K562 (cell line): ENCODE measurements around the gene SLC12A6. TPM values are rescaled to one million over a fixed set of nuclear protein-coding genes. Genes with fewer than 3 reads are reported as not detected.

Experiments used
- DMBX1 ChIP-seq: fragments of 250-450 bp; sonication (Bioruptor Pico); IDR thresholded peaks from 2 replicates; pipeline ENCODE4 v1.8.0; 2022; ENCODE audit warnings: inconsistent platforms, mild to moderate bottlenecking, moderate library complexity, borderline replicate concordance
- E4F1 ChIP-seq: fragments of 250-450 bp; sonication (Bioruptor Pico); IDR thresholded peaks from 2 replicates; pipeline ENCODE4 v1.5.0; 2021; ENCODE audit warnings: mild to moderate bottlenecking, borderline replicate concordance
- ELF1 ChIP-seq: fragments of 200-800 bp; sonication (Bioruptor generic); IDR thresholded peaks from 2 replicates; pipeline ENCODE4 v1.6.1; 2016; ENCODE audit warnings: missing genetic modification characterization, missing compliant biosample characterization
- ETV6 ChIP-seq, 3 experiments: fragments of 150-350 bp in 1 of 3; sonication (generic) in 1 of 3; formaldehyde crosslinking in 1 of 3; IDR thresholded peaks; 2 replicates each; pipeline versions ENCODE4 v1.6.1 to v1.8.0; 2014 to 2022; ENCODE audit warnings: borderline replicate concordance in 2 of 3, low read depth in 2 of 3, antibody characterized with exemption in 1 of 3, low read length in 1 of 3, mild to moderate bottlenecking in 1 of 3, missing genetic modification reagents in 1 of 3
- EZH2 ChIP-seq: IDR thresholded peaks from 2 replicates; pipeline ENCODE4 v1.6.1; 2012; ENCODE audit warnings: low read depth, mild to moderate bottlenecking, inconsistent platforms, low read length, borderline replicate concordance
- RBM34 ChIP-seq: fragments of 200-400 bp; formaldehyde crosslinking; IDR thresholded peaks from 2 replicates; pipeline ENCODE4 v1.6.1; 2018; ENCODE audit warnings: low read length, borderline replicate concordance; ENCODE audit not compliant: insufficient read depth
- SPI1 ChIP-seq: IDR thresholded peaks from 2 replicates; pipeline ENCODE4 v1.6.1; 2011; ENCODE audit warnings: low read depth, low read length, control low read depth, borderline replicate concordance
- TBP ChIP-seq: optimal IDR thresholded peaks from 2 replicates; pipeline ENCODE3; 2011; ENCODE audit warnings: low read depth, low read length, improper control_type of control experiment
- TFE3 ChIP-seq: fragments of 450-650 bp; formaldehyde crosslinking; IDR thresholded peaks from 2 replicates; pipeline ENCODE4 v1.4.0; 2020; ENCODE audit warnings: mild to moderate bottlenecking, mixed read lengths
- XRCC4 ChIP-seq: IDR thresholded peaks from one replicate; pipeline ENCODE4 v1.6.1; 2011; ENCODE audit not compliant: insufficient read depth, insufficient read length; ENCODE audit errors: extremely low read depth
- ZNF3 ChIP-seq: fragments of 250-450 bp; sonication (Bioruptor Pico); IDR thresholded peaks from 2 replicates; pipeline ENCODE4 v1.5.0; 2021; ENCODE audit warnings: mild to moderate bottlenecking, moderate library complexity
- ZNF408 ChIP-seq: fragments of 250-450 bp; sonication (Bioruptor Pico); IDR thresholded peaks from 2 replicates; pipeline ENCODE4 v1.4.0; 2020; ENCODE audit warnings: low read depth, mild to moderate bottlenecking, moderate library complexity
- ZNF436 ChIP-seq: fragments of 250-450, 450-650 bp; sonication (Bioruptor Pico); formaldehyde crosslinking; IDR thresholded peaks from 2 replicates; pipeline ENCODE4 v1.7.0; 2020; ENCODE audit warnings: mild to moderate bottlenecking
- ZNF644 ChIP-seq: fragments of 200-800 bp; sonication (Bioruptor generic); IDR thresholded peaks from 2 replicates; pipeline ENCODE4 v1.6.1; 2016; ENCODE audit warnings: low read depth, missing genetic modification characterization, missing compliant biosample characterization
- ZSCAN32 ChIP-seq: fragments of 450-650 bp; formaldehyde crosslinking; IDR thresholded peaks from 2 replicates; pipeline ENCODE4 v1.4.0; 2020; ENCODE audit warnings: mild to moderate bottlenecking, moderate library complexity
- polyA plus RNA-seq, 8 experiments: library from polyadenylated mRNA; depleted of rRNA in 4 of 8; stranded (reverse) in 5 of 8; unstranded in 3 of 8; fragments of >200 nt; fragmentation: Nextera tagmentation in 2 of 8; fragmentation: Illumina TruSeq in 1 of 8; extraction: Ambion mirVana in 2 of 8; extraction: Trizol in 1 of 8; gene quantifications; 2 replicates each; pipeline versions ENCODE4 v1.2.1 to v1.2.3, GENCODE V29; 2011 to 2014; ENCODE audit warnings: inconsistent platforms in 1 of 8, missing spikeins in 1 of 8
- total RNA-seq, 7 experiments: library from RNA; depleted of rRNA in 6 of 7; stranded (reverse); fragments of >200 nt in 6 of 7; fragmentation: Illumina TruSeq in 2 of 7; extraction: Trizol in 2 of 7; gene quantifications; 2 replicates each; pipeline versions ENCODE4 v1.2.1 to v1.2.3, GENCODE V29; 2011 to 2021; ENCODE audit warnings: low replicate concordance in 1 of 7
- TF ChIP-seq, protein P1 (sequence below): IDR thresholded peaks from 2 replicates; pipeline ENCODE4 v1.6.1; 2012; ENCODE audit warnings: low read depth, low read length, improper control_type of control experiment, borderline replicate concordance
- TF ChIP-seq, protein P2 (sequence below): fragments of 250-450 bp; sonication (Bioruptor Pico); IDR thresholded peaks from 2 replicates; pipeline ENCODE4 v1.5.0; 2021
- TF ChIP-seq, protein P3 (sequence below): fragments of 450-650 bp; formaldehyde crosslinking; IDR thresholded peaks from 2 replicates; pipeline ENCODE4 v1.4.0; 2022; ENCODE audit warnings: missing genetic modification characterization

Gene SLC12A6
- total and polyA plus RNA-seq, 9 of the 15 experiments (the other 6 are each of a cell fraction or from before 2014, with no cell fraction given), result 1.4 to 16.4 (median 6.7) TPM

DNA sequence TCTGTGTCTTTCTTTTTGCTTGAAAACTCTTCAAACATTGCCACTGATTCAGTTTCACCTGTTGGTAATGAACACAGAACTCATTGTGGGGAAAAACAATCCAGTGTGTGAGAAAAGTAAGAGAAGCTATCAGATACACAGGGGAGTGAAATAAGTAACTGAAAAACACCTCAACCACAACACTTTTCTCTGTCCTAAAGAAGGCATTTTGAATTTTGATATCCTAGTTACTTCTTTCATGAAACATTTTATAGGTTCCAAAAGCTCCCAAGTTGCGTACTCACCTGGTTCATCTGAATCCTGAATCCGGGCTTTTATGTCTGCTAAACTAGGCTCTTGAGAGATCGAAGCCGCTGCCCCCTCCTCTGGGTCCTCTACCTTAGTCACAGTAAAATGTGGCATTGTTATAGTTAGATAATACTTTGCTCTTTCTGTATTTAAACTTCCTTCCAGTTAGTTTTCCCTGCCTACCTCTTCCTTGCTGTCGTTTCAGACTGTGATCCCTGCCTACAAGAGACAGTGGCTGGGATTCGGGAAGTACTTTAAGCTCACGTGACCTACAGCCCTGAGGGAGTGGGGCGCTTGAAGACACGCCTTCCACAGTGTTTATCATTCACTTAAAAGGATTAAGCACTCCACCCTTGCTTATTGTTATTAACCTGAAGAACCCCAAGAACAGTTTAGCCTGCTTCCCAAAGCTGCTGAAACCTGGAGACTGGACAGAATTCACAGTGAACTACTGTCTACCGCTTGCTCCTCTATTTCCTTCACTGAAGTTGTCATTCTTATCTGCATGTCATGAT lies 19.1 kb downstream of the SLC12A6 start (continued):
- no peak for TF ChIP-seq RBM34
- no peak for TF ChIP-seq SPI1
- no peak for TF ChIP-seq ZNF408 (CRISPR knock-in tag)
- TF ChIP-seq EZH2, result no peak
- TF ChIP-seq TBP, result peak; percentile 61
- TF ChIP-seq ELF1 (tag), result no peak
- TF ChIP-seq, protein P1, sequence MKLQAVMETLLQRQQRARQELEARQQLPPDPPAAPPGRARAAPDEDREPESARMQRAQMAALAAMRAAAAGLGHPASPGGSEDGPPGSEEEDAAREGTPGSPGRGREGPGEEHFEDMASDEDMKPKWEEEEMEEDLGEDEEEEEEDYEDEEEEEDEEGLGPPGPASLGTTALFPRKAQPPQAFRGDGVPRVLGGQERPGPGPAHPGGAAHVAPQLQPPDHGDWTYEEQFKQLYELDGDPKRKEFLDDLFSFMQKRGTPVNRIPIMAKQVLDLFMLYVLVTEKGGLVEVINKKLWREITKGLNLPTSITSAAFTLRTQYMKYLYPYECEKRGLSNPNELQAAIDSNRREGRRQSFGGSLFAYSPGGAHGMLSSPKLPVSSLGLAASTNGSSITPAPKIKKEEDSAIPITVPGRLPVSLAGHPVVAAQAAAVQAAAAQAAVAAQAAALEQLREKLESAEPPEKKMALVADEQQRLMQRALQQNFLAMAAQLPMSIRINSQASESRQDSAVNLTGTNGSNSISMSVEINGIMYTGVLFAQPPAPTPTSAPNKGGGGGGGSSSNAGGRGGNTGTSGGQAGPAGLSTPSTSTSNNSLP, result no peak
- TF ChIP-seq TFE3 (CRISPR knock-in tag), result peak; percentile 98
- no peak for TF ChIP-seq ETV6 (IDR thresholded peaks at IDR 0.05; ENCODE audit: borderline replicate concordance in 1 of 2, low read depth in 2 of 2, low read length in 1 of 2)
- no peak for TF ChIP-seq ETV6 (CRISPR knock-in tag; IDR thresholded peaks at IDR 0.05; ENCODE audit: borderline replicate concordance)
- no peak for TF ChIP-seq ZSCAN32
- no peak for TF ChIP-seq ZNF436 (CRISPR knock-in tag)
- TF ChIP-seq DMBX1, result no peak
- no peak for TF ChIP-seq ZNF3
- TF ChIP-seq ZNF644 (tag), result no peak
- TF ChIP-seq XRCC4, result no peak
- TF ChIP-seq, protein P2, sequence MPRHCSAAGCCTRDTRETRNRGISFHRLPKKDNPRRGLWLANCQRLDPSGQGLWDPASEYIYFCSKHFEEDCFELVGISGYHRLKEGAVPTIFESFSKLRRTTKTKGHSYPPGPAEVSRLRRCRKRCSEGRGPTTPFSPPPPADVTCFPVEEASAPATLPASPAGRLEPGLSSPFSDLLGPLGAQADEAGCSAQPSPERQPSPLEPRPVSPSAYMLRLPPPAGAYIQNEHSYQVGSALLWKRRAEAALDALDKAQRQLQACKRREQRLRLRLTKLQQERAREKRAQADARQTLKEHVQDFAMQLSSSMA (CRISPR knock-in tag), result no peak
- TF ChIP-seq E4F1 (CRISPR knock-in tag), result no peak
- TF ChIP-seq, protein P3, sequence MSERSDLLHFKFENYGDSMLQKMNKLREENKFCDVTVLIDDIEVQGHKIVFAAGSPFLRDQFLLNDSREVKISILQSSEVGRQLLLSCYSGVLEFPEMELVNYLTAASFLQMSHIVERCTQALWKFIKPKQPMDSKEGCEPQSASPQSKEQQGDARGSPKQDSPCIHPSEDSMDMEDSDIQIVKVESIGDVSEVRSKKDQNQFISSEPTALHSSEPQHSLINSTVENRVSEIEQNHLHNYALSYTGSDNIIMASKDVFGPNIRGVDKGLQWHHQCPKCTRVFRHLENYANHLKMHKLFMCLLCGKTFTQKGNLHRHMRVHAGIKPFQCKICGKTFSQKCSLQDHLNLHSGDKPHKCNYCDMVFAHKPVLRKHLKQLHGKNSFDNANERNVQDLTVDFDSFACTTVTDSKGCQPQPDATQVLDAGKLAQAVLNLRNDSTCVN (CRISPR knock-in tag), result no peak
